ENCODE measurements around the gene NDOR1. TPM values are rescaled to one million over a fixed set of nuclear protein-coding genes. Genes with fewer than 3 reads are reported as not detected.
A peak's percentile ranks its signal among the peaks of the same experiment; 100 is the strongest.

NDOR1 gene
- total RNA-seq, 8 experiments from 2014 or later = 5.1 to 25.3 (median 8.6) TPM

GRCh38 chr9:137170486-137171148 is 34.9 kb upstream of the NDOR1 start:
- WGBS, 10 experiments = 0 to 70% (median 26%) methylated on average over 1 to 3 of the region's 14 CpGs; no CpG with 5 or more reads in 6 of the 10 experiments
- H3K4me3 ChIP-seq = no peak overlapping the region
- peaks cover 18 to 19% of the 10 kb centered on the region in 2 donors for H3K4me1 ChIP-seq (replicated peaks in 1 of 2)

GRCh38 chr9:137171149-137171900 is 34.2 kb upstream of the NDOR1 start:
- no peak for ATAC-seq (replicated peaks in 6 of 8)
- in situ Hi-C loops (cut with MboI; ENCODE audit: low pct_unique_long_range_greater_than_20kb in 2 of 9, low sequenced_read_pairs in 9 of 9, unreplicated experiment in 9 of 9) = no loop called here
- H3K27ac ChIP-seq = no peak overlapping the region
- no peak overlapping the region for H3K4me3 ChIP-seq
- peaks cover 18 to 19% of the 10 kb centered on the region in 2 donors for H3K4me1 ChIP-seq (replicated peaks in 1 of 2)
- 20 to 80% (median 80%) methylated on average over 1 to 5 of the region's 22 CpGs; no CpG with 5 or more reads in 5 of the 10 experiments for WGBS, 10 experiments

More at GRCh38 chr9:137170486-137171148, 34.9 kb upstream of the NDOR1 start:
- H3K27ac ChIP-seq = no peak overlapping the region
- in situ Hi-C loops (cut with MboI; ENCODE audit: low pct_unique_long_range_greater_than_20kb in 2 of 9, low sequenced_read_pairs in 9 of 9, unreplicated experiment in 9 of 9) = no loop called here
- no peak for ATAC-seq (replicated peaks in 6 of 8)

- Histone ChIP-seq H3K4me3 (no peak overlapping the region), H3K27ac (no peak overlapping the region), H3K4me1 (replicated peaks in 1 of 2) (peaks cover 5 to 8% of the 10 kb centered on the region in 2 donors)
- ATAC-seq (replicated peaks in 6 of 8) = peak in 1 of 8 experiments; percentile 31
- WGBS, 10 experiments = 0 to 100% (median 65%) methylated on average over 1 to 8 of the region's 21 CpGs; no CpG with 5 or more reads in 4 of the 10 experiments
- in situ Hi-C loops (cut with MboI; ENCODE audit: low pct_unique_long_range_greater_than_20kb in 2 of 9, low sequenced_read_pairs in 9 of 9, unreplicated experiment in 9 of 9) = no loop called here
Measured at GRCh38 chr9:137172901-137173795, 32.4 kb upstream of the NDOR1 start.

GRCh38 chr9:137173796-137174664 is 31.5 kb upstream of the NDOR1 start:
- Histone ChIP-seq H3K4me3 (no peak overlapping the region), H3K4me1 (replicated peaks in 1 of 2) (peaks cover 5 to 8% of the 10 kb centered on the region in 2 donors), H3K27ac (no peak overlapping the region)
- 50 to 85% (median 52%) methylated on average over 6 to 18 of the region's 45 CpGs; no CpG with 5 or more reads in 7 of the 10 experiments for WGBS, 10 experiments
- in situ Hi-C loops (cut with MboI; ENCODE audit: low pct_unique_long_range_greater_than_20kb in 2 of 9, low sequenced_read_pairs in 9 of 9, unreplicated experiment in 9 of 9) = no loop called here
- peak in 3 of 8 experiments; percentile 4 to 24 (median 23) for ATAC-seq (replicated peaks in 6 of 8)

DNA sequence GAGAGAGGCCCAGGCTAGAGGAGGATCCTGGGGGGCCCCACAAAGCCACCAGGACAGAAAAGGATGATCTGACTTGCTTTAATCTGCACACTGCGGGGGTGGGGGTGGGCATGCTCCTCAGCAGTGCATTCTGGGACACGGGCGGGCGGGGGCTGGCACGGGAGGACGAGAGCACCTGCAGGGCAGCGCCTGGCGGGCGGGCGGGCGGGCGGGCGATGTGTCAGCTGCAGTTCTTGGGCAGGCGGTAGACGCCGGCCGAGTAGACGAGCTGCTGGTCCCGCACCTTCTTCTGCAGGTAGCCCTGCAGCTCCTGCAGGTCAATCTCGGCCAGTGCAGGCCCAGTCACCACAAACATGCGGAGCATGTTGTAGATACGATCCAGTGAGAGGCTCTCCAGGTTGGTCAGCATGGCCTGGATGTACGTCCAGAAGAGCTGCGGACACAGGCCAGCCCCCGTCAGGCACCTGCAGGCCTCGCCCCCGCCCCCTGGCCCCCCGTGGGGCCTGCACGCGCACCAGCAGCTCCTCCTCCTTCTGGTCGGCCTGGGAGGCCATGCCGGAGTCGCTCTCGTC is 30.7 kb upstream of the NDOR1 start:
- Histone ChIP-seq H3K4me3 (no peak overlapping the region), H3K4me1 (replicated peaks in 1 of 2) (peaks cover 5 to 8% of the 10 kb centered on the region in 2 donors), H3K27ac (no peak overlapping the region)
- WGBS, 10 experiments = 6% methylated on average over 3 of the region's 34 CpGs; no CpG with 5 or more reads in 9 of the 10 experiments
- peak in 5 of 8 experiments; percentile 5 to 34 (median 24) for ATAC-seq (replicated peaks in 6 of 8)
- in situ Hi-C loops (cut with MboI; ENCODE audit: low pct_unique_long_range_greater_than_20kb in 2 of 9, low sequenced_read_pairs in 9 of 9, unreplicated experiment in 9 of 9) = no loop called here

GRCh38 chr9:137175345-137175961 is 30.0 kb upstream of the NDOR1 start:
- in situ Hi-C loops (cut with MboI; ENCODE audit: low pct_unique_long_range_greater_than_20kb in 2 of 9, low sequenced_read_pairs in 9 of 9, unreplicated experiment in 9 of 9) = no loop called here
- 13 to 33% (median 18%) methylated on average over 1 to 16 of the region's 33 CpGs; no CpG with 5 or more reads in 6 of the 10 experiments for WGBS, 10 experiments
- no peak overlapping the region for H3K4me3 ChIP-seq
- peak in 7 of 8 experiments; percentile 9 to 46 (median 31) for ATAC-seq (replicated peaks in 6 of 8)
- H3K27ac ChIP-seq = no peak overlapping the region
- peaks cover 5 to 8% of the 10 kb centered on the region in 2 donors for H3K4me1 ChIP-seq (replicated peaks in 1 of 2)

GRCh38 chr9:137176302-137177182 is 29.0 kb upstream of the NDOR1 start:
- in situ Hi-C loops (cut with MboI; ENCODE audit: low pct_unique_long_range_greater_than_20kb in 2 of 9, low sequenced_read_pairs in 9 of 9, unreplicated experiment in 9 of 9) = no loop called here
- Histone ChIP-seq H3K4me3 (no peak overlapping the region), H3K27ac (no peak overlapping the region), H3K4me1 (replicated peaks in 1 of 2) (peaks cover 5 to 8% of the 10 kb centered on the region in 2 donors)
- 23 to 100% (median 36%) methylated on average over 1 to 12 of the region's 17 CpGs; no CpG with 5 or more reads in 2 of the 10 experiments for WGBS, 10 experiments
- peak in 5 of 8 experiments; percentile 14 to 71 (median 68) for ATAC-seq (replicated peaks in 6 of 8)

GRCh38 chr9:137178201-137178938 is 27.1 kb upstream of the NDOR1 start:
- no peak for ATAC-seq (replicated peaks in 6 of 8)
- H3K27ac ChIP-seq = no peak overlapping the region
- peaks cover 5 to 8% of the 10 kb centered on the region in 2 donors for H3K4me1 ChIP-seq (replicated peaks in 1 of 2)
- no peak overlapping the region for H3K4me3 ChIP-seq
- 67 to 100% (median 81%) methylated on average over 1 to 9 of the region's 23 CpGs; no CpG with 5 or more reads in 4 of the 10 experiments for WGBS, 10 experiments
- in situ Hi-C loops (cut with MboI; ENCODE audit: low pct_unique_long_range_greater_than_20kb in 2 of 9, low sequenced_read_pairs in 9 of 9, unreplicated experiment in 9 of 9) = no loop called here

- peaks cover 5 to 8% of the 10 kb centered on the region in 2 donors for H3K4me1 ChIP-seq (replicated peaks in 1 of 2)
- no peak for ATAC-seq (replicated peaks in 6 of 8)
- no peak overlapping the region for H3K27ac ChIP-seq
- in situ Hi-C loops (cut with MboI; ENCODE audit: low pct_unique_long_range_greater_than_20kb in 2 of 9, low sequenced_read_pairs in 9 of 9, unreplicated experiment in 9 of 9) = no loop called here
- WGBS, 10 experiments = 60 to 100% (median 78%) methylated on average over 1 to 4 of the region's 19 CpGs; no CpG with 5 or more reads in 6 of the 10 experiments
- no peak overlapping the region for H3K4me3 ChIP-seq
Measured at GRCh38 chr9:137178939-137179630, 26.4 kb upstream of the NDOR1 start.

- in situ Hi-C loops (cut with MboI; ENCODE audit: low pct_unique_long_range_greater_than_20kb in 2 of 9, low sequenced_read_pairs in 9 of 9, unreplicated experiment in 9 of 9) = no loop called here
- Histone ChIP-seq H3K4me1 (replicated peaks in 1 of 2) (peaks cover 4 to 8% of the 10 kb centered on the region in 2 donors), H3K4me3 (no peak overlapping the region), H3K27ac (no peak overlapping the region)
- no peak for ATAC-seq (replicated peaks in 6 of 8)
- WGBS, 10 experiments = 80 to 95% (median 84%) methylated on average over 1 to 11 of the region's 17 CpGs; no CpG with 5 or more reads in 6 of the 10 experiments
Measured at GRCh38 chr9:137179761-137180160, 25.7 kb upstream of the NDOR1 start.
